ENCODE measurements around the gene GPR108.

The GPR108 gene

DNA sequence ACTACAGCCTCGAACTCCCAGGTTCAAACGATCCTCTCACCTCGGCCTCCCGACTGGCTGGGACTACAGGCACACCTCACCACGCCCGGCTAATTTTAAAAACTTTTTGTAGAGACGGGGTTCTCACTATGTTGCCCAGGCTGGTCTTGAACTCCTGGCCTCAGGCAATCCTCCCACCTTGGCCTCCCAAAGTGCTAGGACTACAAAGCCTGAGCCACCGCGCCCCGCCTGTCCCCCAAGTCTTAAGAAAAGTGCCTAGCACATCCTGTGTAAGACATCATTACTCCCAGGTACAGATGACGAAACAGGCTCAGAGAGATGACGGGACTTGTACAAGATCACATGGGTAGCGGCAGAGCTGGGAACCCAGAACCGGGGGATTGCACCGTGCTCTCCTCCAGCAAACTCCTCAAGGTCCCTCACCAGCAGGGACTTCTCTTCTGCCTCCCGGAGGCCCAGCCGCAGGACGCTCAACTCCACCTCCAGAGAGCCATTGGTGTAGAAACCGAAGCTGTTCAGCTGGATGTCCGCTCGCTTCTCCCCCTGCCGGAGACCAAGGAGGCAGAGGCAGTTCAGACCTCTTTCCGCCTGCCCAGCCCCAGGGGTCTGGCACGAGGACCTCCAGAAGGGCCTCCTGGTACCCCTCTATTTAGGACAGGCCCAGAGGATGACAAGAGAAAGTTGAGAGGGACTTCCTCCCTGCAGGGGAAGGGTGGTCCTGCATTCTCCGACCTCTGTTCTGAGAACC is 1.0 kb downstream of the GPR108 start:
- peak; percentile 90 to 92 (median 91) for DNase-seq

- DNase-seq, result no peak
These were observed 2.0 kb downstream of the GPR108 start for GRCh38 chr19:6735181-6735911.

DNA sequence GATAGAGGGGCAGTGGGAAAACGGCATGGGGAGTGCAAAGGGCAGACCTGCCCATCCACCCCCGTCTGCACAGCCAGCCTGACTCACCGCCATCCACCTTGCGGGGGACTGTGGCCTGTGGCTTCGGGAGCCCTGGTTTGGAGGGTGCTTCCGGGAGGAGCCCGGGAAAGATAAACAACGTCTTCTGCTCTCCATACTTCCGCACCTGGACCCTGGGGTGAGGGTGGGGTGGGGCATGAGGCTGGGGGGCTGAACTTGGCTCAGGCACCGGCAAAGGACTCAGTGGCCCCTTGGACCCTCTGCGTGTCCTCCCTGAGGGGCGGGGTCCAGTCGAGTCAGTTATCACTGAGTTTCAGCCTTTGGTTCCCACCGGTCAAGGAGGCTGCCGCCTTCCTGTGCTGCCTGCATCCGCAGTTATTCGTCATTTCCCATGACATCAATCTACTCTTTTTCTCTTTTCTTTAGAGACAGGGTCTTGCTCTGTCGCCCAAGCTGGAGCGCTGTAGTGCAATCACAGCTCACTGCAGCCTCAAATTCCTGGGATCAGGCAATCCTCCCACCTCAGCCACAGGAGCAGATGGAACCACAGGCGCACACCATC is 3.2 kb downstream of the GPR108 start:
- DNase-seq, result no peak

DNA sequence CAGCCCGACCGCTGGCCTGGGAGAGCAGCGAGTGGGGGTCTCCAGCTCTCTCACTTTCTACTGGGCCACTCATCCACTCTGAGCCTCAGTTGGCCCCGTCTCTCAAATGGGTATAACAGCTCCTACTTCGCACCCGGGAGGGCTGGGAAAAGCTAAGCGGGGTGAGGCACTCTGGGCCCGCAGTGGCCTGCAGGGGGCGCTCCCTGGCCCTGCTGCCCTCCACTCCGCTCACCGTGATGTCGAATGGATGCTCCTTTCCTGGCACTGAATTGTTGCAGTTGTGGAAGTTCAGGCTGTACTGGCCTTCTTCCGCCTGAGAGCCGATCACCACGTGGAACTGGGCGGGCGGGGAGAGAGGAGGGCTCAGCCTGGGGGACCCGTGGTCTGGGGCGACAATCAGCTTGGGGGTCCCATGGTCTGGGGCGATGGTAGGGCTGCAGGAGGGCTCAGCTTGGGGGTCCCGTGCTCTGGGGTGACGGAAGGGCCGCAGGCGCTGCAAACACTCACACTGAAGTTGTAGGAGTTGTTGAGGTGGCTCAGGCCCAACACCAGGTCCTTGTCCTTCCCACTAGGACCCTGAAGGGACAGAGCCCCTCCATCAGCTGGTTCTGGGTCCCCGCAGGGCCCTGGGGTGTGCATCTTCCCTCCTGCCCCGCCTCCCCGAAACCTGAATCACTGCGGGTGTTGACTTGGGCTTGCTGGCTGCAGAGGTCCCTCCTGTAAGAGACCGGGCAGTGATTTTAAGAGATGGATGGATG is 3.9 kb downstream of the GPR108 start:
- DNase-seq, result no peak

- DNase-seq, result no peak
These were observed 4.5 kb downstream of the GPR108 start for GRCh38 chr19:6732803-6733337.

DNA sequence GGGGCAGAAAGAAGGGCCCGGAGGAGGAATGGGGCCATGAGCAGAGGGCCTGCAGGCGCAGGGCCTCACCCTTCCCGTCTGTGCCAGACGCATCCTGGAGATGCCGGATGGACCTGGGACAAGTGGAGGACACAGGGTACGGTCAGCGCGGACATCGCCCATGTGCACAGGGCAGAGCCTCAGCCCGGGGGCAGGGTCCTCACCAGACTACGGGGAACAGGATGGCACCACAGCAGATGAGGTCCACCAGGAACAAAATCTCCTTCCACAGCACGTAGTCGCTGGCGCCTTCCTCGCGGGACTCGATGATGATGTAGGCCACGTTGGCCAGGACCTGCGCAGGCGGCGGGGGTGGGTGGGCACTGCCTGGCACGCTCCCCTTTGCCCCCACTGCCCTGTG is 5.6 kb downstream of the GPR108 start:
- DNase-seq, result no peak

- DNase-seq, result no peak
These were observed 6.3 kb downstream of the GPR108 start for GRCh38 chr19:6730941-6731670.

DNA sequence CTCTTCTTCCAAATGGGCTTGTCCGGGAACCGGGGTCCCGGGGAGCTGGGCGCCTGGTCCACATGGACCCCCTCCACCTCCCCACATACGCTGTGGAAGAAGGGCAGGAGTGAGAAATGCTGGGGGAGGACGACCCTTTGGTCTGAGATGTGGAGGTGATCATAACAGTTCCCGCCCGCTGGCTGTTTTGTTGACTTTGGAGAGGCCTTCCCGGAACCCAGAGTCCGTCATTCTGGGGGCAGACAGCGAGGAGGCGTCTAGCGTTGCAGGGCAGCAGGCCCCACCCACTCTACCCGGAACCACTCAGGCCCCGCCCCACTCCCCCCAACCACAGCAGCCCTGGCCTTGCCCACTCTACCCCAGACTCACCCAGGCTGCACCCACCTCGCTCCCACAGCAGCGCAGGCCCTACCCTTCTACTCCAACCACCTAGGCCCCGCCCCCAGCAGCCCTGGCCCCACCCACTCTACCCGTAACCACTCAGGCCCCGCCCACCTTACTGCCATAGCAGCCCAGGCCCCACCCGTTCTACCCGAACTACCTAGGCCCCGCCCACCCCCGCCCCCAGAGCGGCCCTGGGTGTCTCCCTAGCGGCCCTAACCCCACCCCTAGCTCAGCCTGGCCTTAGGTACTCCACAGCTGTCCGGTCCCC is 7.1 kb downstream of the GPR108 start:
- peak; percentile 37 to 70 (median 41) for DNase-seq

DNA sequence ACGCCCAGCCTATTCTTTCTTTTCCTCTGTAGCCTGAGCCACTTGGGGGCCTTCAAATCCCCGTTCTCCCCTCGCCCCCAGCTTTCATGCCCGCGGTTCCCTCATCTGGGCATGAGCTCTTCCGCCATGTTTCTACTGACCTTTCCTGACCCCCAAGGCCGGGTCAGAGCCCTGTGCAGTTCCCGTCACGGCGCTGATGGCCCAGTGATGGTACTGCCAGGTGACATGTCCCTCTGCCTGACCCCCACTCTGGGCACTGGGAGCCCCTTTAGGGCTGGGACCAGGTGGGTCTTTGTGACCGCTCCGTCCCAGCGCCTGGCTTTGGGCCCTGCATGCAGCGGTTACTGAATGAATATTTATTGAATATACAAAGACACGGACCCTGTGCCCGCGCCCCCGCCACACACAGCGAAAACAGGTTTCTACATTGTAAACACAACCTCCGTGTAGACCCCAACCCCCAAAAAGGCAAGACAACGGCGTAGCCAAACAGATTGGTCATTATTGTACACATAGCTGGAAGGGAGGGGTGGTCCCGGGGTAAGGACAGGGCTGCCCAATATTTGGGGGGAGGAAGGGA is 7.7 kb downstream of the GPR108 start:
- DNase-seq, result no peak

- peak; percentile 81 to 84 (median 84) for DNase-seq
These were observed 9.0 kb downstream of the GPR108 start for GRCh38 chr19:6728346-6728745.

DNA sequence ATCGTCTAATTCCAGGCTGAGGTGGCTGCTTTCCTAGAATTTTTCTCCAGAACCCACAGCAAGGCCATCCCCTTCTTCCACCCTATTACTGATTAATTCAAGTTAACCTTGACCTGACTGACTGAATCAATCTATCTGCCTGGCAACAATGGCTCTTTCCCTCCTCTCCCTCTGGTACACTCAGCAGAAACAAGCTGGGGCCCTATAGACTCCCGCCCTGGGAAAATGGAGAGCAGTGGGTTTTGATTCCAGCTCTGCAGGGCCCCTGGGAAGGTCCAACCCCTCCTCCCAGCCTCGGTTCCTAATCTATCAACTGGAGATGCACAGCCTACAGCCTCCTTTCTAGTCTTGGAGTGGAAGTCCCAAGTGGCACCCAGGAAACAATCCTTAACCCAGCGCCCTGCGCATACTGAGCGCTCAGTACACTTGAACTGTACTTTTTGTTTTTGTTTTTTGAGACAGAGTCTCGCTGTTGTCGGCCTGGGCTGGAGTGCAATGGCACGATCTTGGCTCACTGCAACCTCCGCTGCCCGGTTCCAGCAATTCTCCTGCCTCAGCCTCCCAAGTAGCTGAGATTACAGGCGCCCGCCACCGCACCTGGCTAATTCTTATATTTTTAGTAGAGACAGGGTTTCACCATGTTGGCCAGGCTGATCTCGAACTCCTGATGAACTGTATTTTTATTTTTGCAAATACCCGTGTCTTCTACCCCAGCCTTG is 11.7 kb downstream of the GPR108 start:
- DNase-seq, result no peak

GRCh38 chr19:6724631-6725492 is 12.5 kb downstream of the GPR108 start:
- DNase-seq, result no peak

DNA sequence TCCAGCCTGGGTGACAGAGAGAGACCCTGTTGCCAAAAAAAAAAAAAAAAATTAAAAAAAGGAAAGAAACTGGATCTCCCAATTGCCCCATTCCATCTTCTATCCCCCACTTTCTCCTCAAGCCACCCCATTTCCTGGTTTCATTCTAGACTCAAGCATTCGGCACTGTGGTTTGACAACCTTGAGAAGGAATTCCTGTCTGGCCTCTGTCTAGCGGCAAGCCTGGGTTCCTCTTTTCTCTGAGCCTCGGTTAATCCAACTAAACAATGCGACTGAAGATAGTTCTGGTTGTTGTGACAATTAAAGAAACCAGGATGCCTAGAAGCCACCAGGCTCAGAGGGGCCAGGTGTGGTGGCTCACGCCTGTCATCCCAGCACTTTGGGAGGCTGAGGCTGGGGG is 13.6 kb downstream of the GPR108 start:
- peak; percentile 39 to 56 (median 50) for DNase-seq

DNA sequence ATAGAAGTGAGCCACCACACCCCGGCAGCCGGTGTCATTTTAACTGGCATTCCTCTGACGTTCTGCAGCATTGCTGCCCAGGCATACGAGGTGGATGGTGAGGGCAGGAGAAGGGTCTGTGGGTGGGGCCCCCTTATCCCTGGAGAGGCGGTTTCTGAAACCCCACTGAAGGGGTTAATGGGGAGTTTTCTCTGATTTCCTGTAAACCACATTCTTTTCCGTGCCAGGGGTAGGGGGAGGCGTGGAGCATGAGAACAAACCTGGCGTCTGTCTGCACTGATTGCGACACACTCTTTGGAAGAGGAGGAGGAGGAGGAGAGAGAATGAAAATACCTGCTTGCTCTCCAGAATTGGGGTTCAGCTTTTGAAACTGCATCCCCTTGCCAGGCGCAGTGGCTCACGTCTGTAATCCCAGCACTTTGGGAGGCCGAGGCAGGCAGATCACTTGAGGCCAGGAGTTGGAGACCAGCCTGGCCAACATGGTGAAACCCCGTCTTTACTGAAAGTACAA is 14.2 kb downstream of the GPR108 start:
- DNase-seq, result no peak

- peak in 1 of 3 donors; percentile 23 for DNase-seq
These were observed 15.6 kb downstream of the GPR108 start for GRCh38 chr19:6721773-6722172.

GRCh38 chr19:6721138-6721474 is 16.3 kb downstream of the GPR108 start:
- peak in 2 of 3 donors; percentile 60 to 61 for DNase-seq

DNA sequence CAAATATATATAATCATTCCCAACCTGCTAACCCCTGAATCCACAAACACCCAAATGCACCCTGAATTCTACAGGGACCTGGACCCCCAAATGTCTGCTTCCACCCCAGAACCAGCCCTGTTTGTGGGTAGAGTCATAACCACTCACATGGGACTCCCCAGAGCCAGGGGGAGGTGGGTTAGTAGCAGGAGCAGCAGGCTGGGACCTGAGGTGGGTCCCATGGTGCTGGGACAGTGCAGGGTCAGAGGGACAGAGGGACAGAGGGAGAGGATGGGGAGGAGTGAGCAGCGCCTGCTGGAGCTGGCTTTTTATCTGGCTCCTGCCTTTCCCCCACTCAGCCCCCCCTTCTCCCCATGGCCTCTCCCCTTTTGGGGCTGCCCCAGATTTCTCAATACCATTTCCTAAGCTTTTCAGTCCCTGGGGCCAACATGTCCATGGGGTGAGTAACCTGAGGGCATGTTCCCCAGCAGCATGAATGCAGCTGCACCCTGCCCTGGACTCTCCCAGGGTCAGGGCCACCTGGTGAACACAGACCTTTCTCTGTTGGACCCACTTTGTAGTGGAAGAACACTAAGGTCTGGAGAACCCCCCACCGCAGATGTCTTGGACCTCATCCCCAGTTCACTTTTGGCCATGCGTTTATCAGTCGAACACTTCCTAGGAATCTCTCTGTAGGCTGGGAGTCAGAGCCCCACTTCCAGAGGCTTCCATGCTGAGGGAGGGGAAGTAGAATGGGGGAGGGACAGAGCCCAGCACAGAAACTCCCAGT is 16.8 kb downstream of the GPR108 start, which contains the start of gene C3:
Gene C3 (minus strand): TSS at position 282 of the 769 bp plus-strand sequence. CDS start 61 bp downstream, at position 221.
- peak; percentile 92 to 93 (median 93) for DNase-seq

- DNase-seq, result no peak
These were observed 17.4 kb downstream of the GPR108 start for GRCh38 chr19:6719992-6720368.

DNA sequence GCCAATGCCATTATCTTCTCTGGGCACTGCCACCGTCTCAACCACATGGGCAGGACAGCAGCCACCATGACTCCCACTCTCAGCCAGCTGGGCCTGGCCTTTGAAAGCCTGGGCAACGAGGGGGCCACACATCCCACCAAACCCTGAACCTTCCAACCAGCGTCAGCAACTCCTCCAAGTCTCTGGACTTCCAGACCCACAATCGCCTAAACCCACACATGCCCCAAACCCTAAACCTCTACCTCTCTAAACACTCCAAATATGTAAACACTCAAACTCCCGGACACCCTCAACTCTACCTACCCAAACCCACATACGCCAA is 17.9 kb downstream of the GPR108 start:
- DNase-seq, result no peak
